Neural cell (in vitro differentiated cells): ENCODE data around the gene PDPN. TPM values are rescaled to one million over a fixed set of nuclear protein-coding genes. Genes with fewer than 3 reads are reported as not detected.
"Not testable (repeated sequence)": the region's sequence is repeated elsewhere in the genome, so short reads cannot be mapped to it uniquely, and the experiment has no call there.

Source experiments
- H2AFZ ChIP-seq: fragments of 200-600, 300-800 bp; sonication (generic), shearing (Covaris generic); 2 replicates; pipeline ENCODE4 v1.6.0; 2014; ENCODE audit warnings: low read depth, mild to moderate bottlenecking, antibody characterized with exemption, low read length, moderate library complexity
- H3F3A ChIP-seq: fragments of 200-600 bp; shearing (Covaris generic); 2 replicates; pipeline ENCODE4 v1.6.1; 2016; ENCODE audit warnings: mild to moderate bottlenecking, moderate library complexity, mixed read lengths, antibody characterized with exemption, low read length; ENCODE audit not compliant: insufficient read depth, poor library complexity, severe bottlenecking
- H3K27ac ChIP-seq: fragments of 200-600, 300-800 bp; sonication (generic), shearing (Covaris generic); 2 replicates; pipeline ENCODE4 v1.5.1; 2014; ENCODE audit warnings: mild to moderate bottlenecking, low read length, moderate library complexity
- H3K27me3 ChIP-seq: fragments of 300-800, 200-600 bp; sonication (generic), shearing (Covaris generic); 2 replicates; pipeline ENCODE4 v1.6.0; 2014; ENCODE audit warnings: mild to moderate bottlenecking, low read depth, low read length, moderate library complexity; ENCODE audit not compliant: insufficient read depth
- H3K36me3 ChIP-seq: fragments of 300-800, 200-600 bp; sonication (generic), shearing (Covaris generic); 2 replicates; pipeline ENCODE4 v1.5.1; 2014; ENCODE audit warnings: mild to moderate bottlenecking, antibody characterized with exemption, low read length, moderate library complexity; ENCODE audit not compliant: insufficient read depth
- H3K4me2 ChIP-seq: fragments of 300-800, 200-600 bp; sonication (generic), shearing (Covaris generic); 2 replicates; pipeline ENCODE4 v1.6.0; 2014; ENCODE audit warnings: mild to moderate bottlenecking, low read length
- H3K4me3 ChIP-seq: fragments of 300-800, 200-600 bp; sonication (generic), shearing (Covaris generic); 2 replicates; pipeline ENCODE4 v1.5.1; 2014; ENCODE audit warnings: mild to moderate bottlenecking, low read length, moderate library complexity
- H3K79me2 ChIP-seq: fragments of 200-600 bp; shearing (Covaris generic); replicated peaks from 2 replicates; pipeline ENCODE4 v1.6.0; 2014; ENCODE audit warnings: mild to moderate bottlenecking, low read length, moderate library complexity; ENCODE audit not compliant: insufficient read depth
- H3K9ac ChIP-seq: fragments of 300-800, 200-600 bp; sonication (generic), shearing (Covaris generic); 2 replicates; pipeline ENCODE4 v1.6.1; 2016; ENCODE audit warnings: mild to moderate bottlenecking, low read length, mixed read lengths
- H3K9me2 ChIP-seq: fragments of 200-600 bp; shearing (Covaris generic); 2 replicates; pipeline ENCODE4 v1.6.1; 2016; ENCODE audit warnings: mild to moderate bottlenecking, low read length, mixed read lengths; ENCODE audit not compliant: insufficient read depth
- H3K9me3 ChIP-seq: fragments of 200-600, 300-800 bp; sonication (generic), shearing (Covaris generic); 2 replicates; pipeline ENCODE4 v1.6.1; 2016; ENCODE audit warnings: mild to moderate bottlenecking, mixed run types, low read length, moderate library complexity, mixed read lengths
- H4K20me1 ChIP-seq: fragments of 200-600 bp; shearing (Covaris generic); 2 replicates; pipeline ENCODE4 v1.6.1; 2016; ENCODE audit warnings: mild to moderate bottlenecking, mixed run types; ENCODE audit not compliant: insufficient read depth
- CTCF ChIP-seq: fragments of 450-650 bp; IDR thresholded peaks from 2 replicates; pipeline ENCODE4 v1.5.1; 2014; ENCODE audit warnings: antibody characterized with exemption, mild to moderate bottlenecking, moderate library complexity; ENCODE audit not compliant: poor library complexity, severe bottlenecking
- EP300 ChIP-seq: fragments of 450-650 bp; conservative IDR thresholded peaks from 2 replicates; pipeline ENCODE4 v1.6.1; 2014; ENCODE audit warnings: antibody characterized with exemption, mild to moderate bottlenecking, moderate library complexity; ENCODE audit not compliant: poor library complexity, severe bottlenecking
- EZH2 ChIP-seq: fragments of 200-600, 300-800 bp; shearing (Covaris generic), sonication (generic); IDR thresholded peaks from 2 replicates; pipeline ENCODE4 v1.6.1; 2014; ENCODE audit warnings: antibody characterized with exemption, low read length, borderline replicate concordance, mild to moderate bottlenecking; ENCODE audit not compliant: insufficient read depth, poor library complexity, severe bottlenecking
- MXI1 ChIP-seq: fragments of 450-650 bp; conservative IDR thresholded peaks from 2 replicates; pipeline ENCODE4 v1.6.1; 2014; ENCODE audit warnings: antibody characterized with exemption, mild to moderate bottlenecking; ENCODE audit not compliant: poor library complexity, severe bottlenecking
- POLR2AphosphoS5 ChIP-seq: IDR thresholded peaks from 2 replicates; pipeline ENCODE4 v1.6.1; 2012
- RAD21 ChIP-seq: fragments of 450-650 bp; conservative IDR thresholded peaks from 2 replicates; pipeline ENCODE4 v1.6.1; 2014; ENCODE audit warnings: antibody characterized with exemption, mild to moderate bottlenecking, moderate library complexity
- REST ChIP-seq: IDR thresholded peaks from 2 replicates; pipeline ENCODE4 v1.6.1; 2012; ENCODE audit warnings: borderline replicate concordance
- SMC3 ChIP-seq: fragments of 450-650 bp; conservative IDR thresholded peaks from 2 replicates; pipeline ENCODE4 v1.6.1; 2014; ENCODE audit warnings: antibody characterized with exemption, mild to moderate bottlenecking, moderate library complexity; ENCODE audit not compliant: poor library complexity
- TAF1 ChIP-seq: IDR thresholded peaks from 2 replicates; pipeline ENCODE4 v1.6.1; 2012; ENCODE audit warnings: low read depth
- polyA plus RNA-seq: library from polyadenylated mRNA; depleted of rRNA; stranded (reverse); fragments of >200 nt; gene quantifications from 2 replicates; pipeline ENCODE4 v1.2.3, GENCODE V29; 2014

PDPN gene
- polyA plus RNA-seq, 1 donor from 2014 or later = 0.63 TPM

DNA sequence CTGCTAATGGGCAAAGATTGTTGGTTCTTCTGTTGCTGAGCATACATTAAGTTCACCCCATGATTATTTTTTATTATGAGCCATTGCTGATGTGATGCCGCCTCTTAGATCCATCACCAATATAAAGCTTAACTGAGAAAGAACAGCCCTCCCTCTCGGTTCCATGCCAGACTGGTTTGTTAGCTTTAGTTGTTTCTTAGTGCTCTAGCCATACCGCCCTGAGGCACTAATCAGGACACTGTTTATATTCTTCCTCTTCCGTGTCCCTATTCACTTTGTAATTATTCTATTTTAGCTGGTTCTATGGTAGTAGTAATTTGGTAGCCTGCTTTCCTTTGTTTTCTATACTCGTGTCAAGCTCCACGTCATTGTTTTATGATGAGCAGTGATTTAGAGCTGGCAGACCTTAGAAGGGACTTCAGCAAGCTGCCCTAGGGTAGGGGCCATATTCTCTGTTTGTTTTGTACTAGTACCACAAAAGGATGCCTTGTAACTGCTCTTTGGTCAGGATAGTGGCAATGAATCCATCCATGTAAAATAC lies 27.3 kb upstream of the PDPN start:
- no peak overlapping the region for H3K4me2 ChIP-seq
- H3K36me3 ChIP-seq = no peaks in the 10 kb centered on the region
- no peak overlapping the region for H2AFZ ChIP-seq
- no peak for TF ChIP-seq SMC3
- TF ChIP-seq EZH2 = no peak
- no peak overlapping the region for H3K27ac ChIP-seq
- H3F3A ChIP-seq = no peaks in the 10 kb centered on the region
- no peaks in the 10 kb centered on the region for H3K27me3 ChIP-seq
- no peak overlapping the region for H3K4me3 ChIP-seq
- H3K9me2 ChIP-seq = no peaks in the 10 kb centered on the region
- H4K20me1 ChIP-seq = no peaks in the 10 kb centered on the region
- no peak overlapping the region for H3K9ac ChIP-seq
- H3K9me3 ChIP-seq = no peaks in the 10 kb centered on the region
- no peaks in the 10 kb centered on the region for H3K79me2 ChIP-seq

DNA sequence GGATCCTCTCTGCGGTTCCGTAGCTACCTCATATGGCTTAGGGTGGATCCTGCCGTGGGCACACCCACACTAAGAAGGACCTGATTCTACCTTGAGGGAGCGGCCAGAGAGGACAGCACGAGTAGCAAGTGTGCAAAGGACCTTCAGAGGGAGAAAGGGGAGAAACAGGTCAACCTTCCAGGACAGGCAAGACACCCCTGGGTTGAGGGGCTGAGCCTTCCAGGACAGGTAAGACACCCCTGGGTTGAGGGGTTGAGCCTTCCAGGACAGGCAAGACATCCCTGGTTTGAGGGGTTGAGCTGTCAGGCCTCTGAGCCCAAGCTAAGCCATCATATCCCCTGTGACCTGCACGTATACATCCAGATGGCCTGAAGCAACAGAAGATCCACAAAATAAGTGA lies 23.1 kb upstream of the PDPN start:
- H3K9me2 ChIP-seq = no peaks in the 10 kb centered on the region

GRCh38 chr1:13562981-13563380 lies 20.7 kb upstream of the PDPN start:
- not testable (repeated sequence) for H3K9me2 ChIP-seq, H3K27ac ChIP-seq, H2AFZ ChIP-seq, H3K27me3 ChIP-seq, H3K9ac ChIP-seq, H3K4me2 ChIP-seq, H3K9me3 ChIP-seq, H3K79me2 ChIP-seq, H3F3A ChIP-seq, H3K36me3 ChIP-seq, H3K4me3 ChIP-seq, H4K20me1 ChIP-seq

More for the DNA sequence above, 23.1 kb upstream of the PDPN start:
- Histone ChIP-seq H3K4me2 (no peak overlapping the region), H4K20me1 (no peaks in the 10 kb centered on the region), H3K27me3 (no peaks in the 10 kb centered on the region), H3F3A (no peaks in the 10 kb centered on the region), H3K9ac (no peak overlapping the region), H3K27ac (no peak overlapping the region), H3K79me2 (no peaks in the 10 kb centered on the region), H3K4me3 (no peak overlapping the region), H2AFZ (no peak overlapping the region), H3K9me3 (no peaks in the 10 kb centered on the region), H3K36me3 (no peaks in the 10 kb centered on the region)
- TF ChIP-seq POLR2AphosphoS5 (no peak), EP300 (no peak), MXI1 (no peak), EZH2 (no peak)

DNA sequence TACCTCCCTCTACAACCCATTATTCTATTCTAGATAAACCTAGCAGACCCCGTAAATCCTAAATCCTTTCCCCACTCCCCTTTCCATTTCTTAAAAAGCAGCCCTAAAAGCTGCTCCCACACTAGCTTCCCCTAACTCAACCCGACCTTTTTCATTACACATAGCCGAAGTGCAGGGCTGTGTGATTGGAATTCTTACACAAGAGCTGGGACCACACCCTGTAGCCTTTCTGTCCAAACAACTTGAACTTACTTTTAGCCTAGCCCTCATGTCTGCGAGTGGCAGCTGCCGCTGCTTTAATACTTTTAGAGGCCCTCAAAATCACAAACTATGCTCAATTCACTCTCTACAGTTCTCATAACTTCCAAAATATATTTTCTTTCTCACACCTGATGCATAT lies 19.6 kb upstream of the PDPN start:
- Histone ChIP-seq H3K9me2 (no peaks in the 10 kb centered on the region), H3K9ac (no peak overlapping the region), H3K4me3 (no peak overlapping the region), H3K9me3 (no peaks in the 10 kb centered on the region), H4K20me1 (no peaks in the 10 kb centered on the region), H3K27ac (no peak overlapping the region), H3K79me2 (no peaks in the 10 kb centered on the region), H3F3A (no peaks in the 10 kb centered on the region), H2AFZ (no peak overlapping the region), H3K27me3 (no peaks in the 10 kb centered on the region), H3K4me2 (no peak overlapping the region), H3K36me3 (no peaks in the 10 kb centered on the region)
- TF ChIP-seq TAF1 (no peak), SMC3 (no peak), EZH2 (no peak), REST (no peak), EP300 (no peak), CTCF (no peak), RAD21 (no peak), MXI1 (no peak), POLR2AphosphoS5 (no peak)

- H3K79me2 ChIP-seq, H3K4me3 ChIP-seq, H4K20me1 ChIP-seq, H3K9me2 ChIP-seq, H3F3A ChIP-seq, H3K36me3 ChIP-seq, H3K9ac ChIP-seq, H3K9me3 ChIP-seq, H3K27ac ChIP-seq, H3K27me3 ChIP-seq, H2AFZ ChIP-seq, H3K4me2 ChIP-seq: not testable (repeated sequence)
Measured at GRCh38 chr1:13570435-13570834, 13.2 kb upstream of the PDPN start.
